Liver (tissue), 9 donors: Measurements from ENCODE around the gene GIMAP6. TPM values are rescaled to one million over a fixed set of nuclear protein-coding genes. Genes with fewer than 3 reads are reported as not detected.

Experiments used
- DNase-seq: peaks from one replicate; pipeline ENCODE4 v3.0.0-alpha.2; 2017; ENCODE audit warnings: low spot score
- H3K27ac ChIP-seq, 2 donors: one replicate each; pipeline ENCODE4 v1.7.0; 2013; ENCODE audit warnings: inconsistent platforms in 2 of 2, low read length in 2 of 2, control low read depth in 1 of 2, low read depth in 1 of 2, mild to moderate bottlenecking in 1 of 2
- H3K27me3 ChIP-seq, 4 donors: one replicate each; pipeline versions ENCODE4 v1.6.1 to v1.7.0; 2013; ENCODE audit warnings: low read length in 3 of 4, inconsistent platforms in 1 of 4, mild to moderate bottlenecking in 1 of 4, moderate library complexity in 1 of 4; ENCODE audit not compliant: control insufficient read depth in 4 of 4, insufficient read depth in 4 of 4
- H3K36me3 ChIP-seq, 4 donors: one replicate each; pipeline versions ENCODE4 v1.6.1 to v1.7.0; 2013; ENCODE audit warnings: low read length in 3 of 4, mild to moderate bottlenecking in 3 of 4, low read depth in 1 of 4, moderate library complexity in 1 of 4; ENCODE audit not compliant: control insufficient read depth in 4 of 4, insufficient read depth in 3 of 4
- H3K4me1 ChIP-seq, 4 donors: one replicate each; pipeline versions ENCODE4 v1.6.1 to v1.7.0; 2013; ENCODE audit warnings: low read length in 3 of 4, mild to moderate bottlenecking in 3 of 4, moderate library complexity in 1 of 4; ENCODE audit not compliant: control insufficient read depth in 4 of 4, insufficient read depth in 4 of 4
- H3K4me3 ChIP-seq, 3 donors: one replicate each; pipeline versions ENCODE4 v1.6.1 to v1.7.0; 2013; ENCODE audit warnings: low read length in 3 of 3, control low read depth in 1 of 3, low read depth in 1 of 3, mild to moderate bottlenecking in 1 of 3
- H3K9ac ChIP-seq, 2 donors: one replicate each; pipeline ENCODE4 v1.7.0; 2013; ENCODE audit warnings: low read length in 2 of 2, mild to moderate bottlenecking in 2 of 2, moderate library complexity in 2 of 2, control low read depth in 1 of 2, low read depth in 1 of 2
- H3K9me3 ChIP-seq, 4 donors: one replicate each; pipeline versions ENCODE4 v1.6.1 to v1.7.0; 2013; ENCODE audit warnings: low read length in 3 of 4; ENCODE audit not compliant: control insufficient read depth in 4 of 4
- ATF3 ChIP-seq: IDR thresholded peaks from 2 replicates; pipeline ENCODE4 v1.6.1; 2016; ENCODE audit warnings: antibody characterized with exemption
- CTCF ChIP-seq: fragments of 150-350 bp; IDR thresholded peaks from 2 replicates; pipeline ENCODE4 v1.5.1; 2017; ENCODE audit warnings: improper control_type of control experiment, low read depth, low read length; ENCODE audit not compliant: missing input control
- EGR1 ChIP-seq, 2 donors: IDR thresholded peaks; 2 replicates each; pipeline ENCODE4 v1.6.1; 2016 to 2018; ENCODE audit warnings: antibody characterized with exemption in 2 of 2, low read depth in 2 of 2
- HNF4A ChIP-seq, 2 donors: conservative IDR thresholded peaks; 2 replicates each; pipeline ENCODE4 v1.6.1; 2016; ENCODE audit warnings: antibody characterized with exemption in 2 of 2, mild to moderate bottlenecking in 2 of 2
- HNF4G ChIP-seq: IDR thresholded peaks from 2 replicates; pipeline ENCODE4 v1.6.1; 2016; ENCODE audit warnings: antibody characterized with exemption
- JUND ChIP-seq, 2 donors: IDR thresholded peaks; 2 replicates each; pipeline ENCODE4 v1.6.1; 2016; ENCODE audit warnings: antibody characterized with exemption in 2 of 2
- MAX ChIP-seq: IDR thresholded peaks from 2 replicates; pipeline ENCODE4 v1.6.1; 2016; ENCODE audit warnings: antibody characterized with exemption
- NR2F2 ChIP-seq: IDR thresholded peaks from 2 replicates; pipeline ENCODE4 v1.6.1; 2016; ENCODE audit warnings: antibody characterized with exemption
- RAD21 ChIP-seq, 2 donors: IDR thresholded peaks; 2 replicates each; pipeline ENCODE4 v1.6.1; 2016; ENCODE audit warnings: antibody characterized with exemption in 2 of 2, mild to moderate bottlenecking in 2 of 2
- SP1 ChIP-seq: IDR thresholded peaks from 2 replicates; pipeline ENCODE4 v1.6.1; 2018; ENCODE audit warnings: antibody characterized with exemption, mild to moderate bottlenecking
- ZBTB33 ChIP-seq: IDR thresholded peaks from 2 replicates; pipeline ENCODE4 v1.6.1; 2016; ENCODE audit warnings: antibody characterized with exemption
- WGBS: extraction: QIAGEN DNeasy Blood & Tissue Kit; methylation state at CpG from one replicate; pipeline ENCODE4 v1.1.7; 2013; 5-methylcytosine and 5-hydroxymethylcytosine counted together
- polyA plus RNA-seq, 2 donors: library from polyadenylated mRNA; stranded (reverse) in 1 of 2; unstranded in 1 of 2; fragments of 200-250 nt in 1 of 2; fragments of >200 nt in 1 of 2; fragmentation: Nextera tagmentation in 1 of 2; extraction: Ambion mirVana in 1 of 2; gene quantifications; one replicate each; pipeline versions ENCODE4 v1.2.1 to v1.2.3, GENCODE V29; 2013 to 2015
- total RNA-seq, 2 donors: library from RNA; depleted of rRNA; stranded (reverse); fragments of >200 nt; gene quantifications; one replicate each; pipeline ENCODE4 v1.2.3, GENCODE V29; 2014
- donor health status: healthy.
- donor health status: healthy.
- donor health status: healthy.
- donor health status: healthy.
- donor health status: healthy.

Gene GIMAP6
- total and polyA plus RNA-seq, 4 donors: 2.0 to 17.5 (median 11.9) TPM

- WGBS: 78% methylated on average over 9 of the region's 9 CpGs
- H3K9ac ChIP-seq: no peak overlapping the region
Observed at GRCh38 chr7:150629347-150629746, 2.8 kb downstream of the GIMAP6 start.

GRCh38 chr7:150627959-150628358, 4.2 kb downstream of the GIMAP6 start:
- Histone ChIP-seq H3K27ac (no peak overlapping the region), H3K9ac (no peak overlapping the region), H3K36me3 (peaks cover 0 to 2% (median 0%) of the 10 kb centered on the region in 4 donors), H3K4me3 (no peak overlapping the region), H3K27me3 (no peaks in the 10 kb centered on the region), H3K9me3 (no peaks in the 10 kb centered on the region), H3K4me1 (no peaks in the 10 kb centered on the region)
- no peak for DNase-seq
- no peak for TF ChIP-seq ATF3
- no peak for TF ChIP-seq SP1
- TF ChIP-seq NR2F2: no peak
- TF ChIP-seq HNF4A (conservative IDR thresholded peaks at IDR 0.05): no peak
- no peak for TF ChIP-seq EGR1 (IDR thresholded peaks at IDR 0.05; ENCODE audit: low read depth in 2 of 2)
- no peak for TF ChIP-seq RAD21 (IDR thresholded peaks at IDR 0.05)
- TF ChIP-seq CTCF: no peak
- TF ChIP-seq MAX: no peak
- no peak for TF ChIP-seq JUND (IDR thresholded peaks at IDR 0.05)
- no peak for TF ChIP-seq ZBTB33
- WGBS: 94% methylated on average over 18 of the region's 18 CpGs

More at GRCh38 chr7:150629347-150629746, 2.8 kb downstream of the GIMAP6 start:
- TF ChIP-seq HNF4G (no peak), RAD21 (IDR thresholded peaks at IDR 0.05) (peak in 1 of 2 donors; percentile 23), NR2F2 (peak; percentile 43)
- Histone ChIP-seq H3K27ac (peak overlapping the region in 1 of 2 donors; percentile 73), H3K36me3 (peaks cover 0 to 2% (median 0%) of the 10 kb centered on the region in 4 donors), H3K4me3 (no peak overlapping the region), H3K27me3 (no peaks in the 10 kb centered on the region), H3K4me1 (no peaks in the 10 kb centered on the region), H3K9me3 (no peaks in the 10 kb centered on the region)
- DNase-seq: no peak

- Histone ChIP-seq H3K4me3 (no peak overlapping the region), H3K27ac (peak overlapping the region in 1 of 2 donors; percentile 42), H3K4me1 (no peaks in the 10 kb centered on the region), H3K27me3 (no peaks in the 10 kb centered on the region), H3K9me3 (no peaks in the 10 kb centered on the region), H3K36me3 (peaks cover 0 to 2% (median 0%) of the 10 kb centered on the region in 4 donors), H3K9ac (no peak overlapping the region)
- 85% methylated on average over 4 of the region's 4 CpGs for WGBS
- no peak for DNase-seq
- TF ChIP-seq SP1: no peak
- TF ChIP-seq CTCF: no peak
- TF ChIP-seq MAX: no peak
Observed at GRCh38 chr7:150626696-150627095, 5.5 kb downstream of the GIMAP6 start.
